GM19467 (cell line): Measurements from ENCODE around the gene MEP1A.
"Not testable (repeated sequence)": the region's sequence is repeated elsewhere in the genome, so short reads cannot be mapped to it uniquely, and the experiment has no call there.

ENCODE experiments used
- ATAC-seq: cut with Tn5 transposase; IDR thresholded peaks from one replicate; pipeline ENCODE4 v1.9.1; 2021; ENCODE audit warnings: mild to moderate bottlenecking, moderate library complexity; ENCODE audit not compliant: unreplicated experiment

MEP1A gene

GRCh38 chr6:46793138-46793537, at the start of gene MEP1A:
TSS of gene MEP1A (plus strand) at chr6:46793389. CDS start at chr6:46793399, 10 bp downstream.
- no peak for ATAC-seq

GRCh38 chr6:46743425-46744158, 49.6 kb upstream of the MEP1A start:
- ATAC-seq: no peak

GRCh38 chr6:46744159-46744725, 48.9 kb upstream of the MEP1A start:
- not testable (repeated sequence) for ATAC-seq

- no peak for ATAC-seq
Measured at GRCh38 chr6:46745973-46746372, 47.2 kb upstream of the MEP1A start.

- no peak for ATAC-seq
Measured at GRCh38 chr6:46746696-46747095, 46.5 kb upstream of the MEP1A start, which contains the start of gene ANKRD66. TSS of gene ANKRD66 (plus strand) at chr6:46746933. CDS start at chr6:46751949, 5,016 bp downstream.

- ATAC-seq: no peak
Measured at GRCh38 chr6:46748940-46749503, 44.2 kb upstream of the MEP1A start.

- ATAC-seq: no peak
Measured at GRCh38 chr6:46749731-46750130, 43.5 kb upstream of the MEP1A start.

- no peak for ATAC-seq
Measured at GRCh38 chr6:46751658-46752057, 41.5 kb upstream of the MEP1A start.

GRCh38 chr6:46755865-46756264, 37.3 kb upstream of the MEP1A start:
- ATAC-seq: no peak

GRCh38 chr6:46756469-46757213, 36.5 kb upstream of the MEP1A start:
- no peak for ATAC-seq

GRCh38 chr6:46757214-46757596, 36.0 kb upstream of the MEP1A start:
- no peak for ATAC-seq

- ATAC-seq: no peak
Measured at GRCh38 chr6:46758960-46759753, 34.0 kb upstream of the MEP1A start.

- no peak for ATAC-seq
Measured at GRCh38 chr6:46760925-46761324, 32.3 kb upstream of the MEP1A start.

GRCh38 chr6:46763466-46763865, 29.7 kb upstream of the MEP1A start:
- ATAC-seq: no peak

GRCh38 chr6:46764280-46764679, 28.9 kb upstream of the MEP1A start:
- not testable (repeated sequence) for ATAC-seq

- no peak for ATAC-seq
Measured at GRCh38 chr6:46764961-46765360, 28.2 kb upstream of the MEP1A start.

GRCh38 chr6:46772016-46772415, 21.2 kb upstream of the MEP1A start:
- no peak for ATAC-seq

- ATAC-seq: no peak
Measured at GRCh38 chr6:46772762-46773161, 20.4 kb upstream of the MEP1A start.

GRCh38 chr6:46773201-46773855, 19.9 kb upstream of the MEP1A start:
- no peak for ATAC-seq

GRCh38 chr6:46774736-46775135, 18.5 kb upstream of the MEP1A start:
- ATAC-seq: not testable (repeated sequence)
